HG03175 (cell line): ENCODE data around the gene GPAT2.
"Not testable (repeated sequence)": the region's sequence is repeated elsewhere in the genome, so short reads cannot be mapped to it uniquely, and the experiment has no call there.

ENCODE experiments used
- ATAC-seq: cut with Tn5 transposase; IDR thresholded peaks from one replicate; pipeline ENCODE4 v1.9.1; 2021; ENCODE audit warnings: mild to moderate bottlenecking, moderate library complexity; ENCODE audit not compliant: unreplicated experiment

Gene GPAT2, protein sequence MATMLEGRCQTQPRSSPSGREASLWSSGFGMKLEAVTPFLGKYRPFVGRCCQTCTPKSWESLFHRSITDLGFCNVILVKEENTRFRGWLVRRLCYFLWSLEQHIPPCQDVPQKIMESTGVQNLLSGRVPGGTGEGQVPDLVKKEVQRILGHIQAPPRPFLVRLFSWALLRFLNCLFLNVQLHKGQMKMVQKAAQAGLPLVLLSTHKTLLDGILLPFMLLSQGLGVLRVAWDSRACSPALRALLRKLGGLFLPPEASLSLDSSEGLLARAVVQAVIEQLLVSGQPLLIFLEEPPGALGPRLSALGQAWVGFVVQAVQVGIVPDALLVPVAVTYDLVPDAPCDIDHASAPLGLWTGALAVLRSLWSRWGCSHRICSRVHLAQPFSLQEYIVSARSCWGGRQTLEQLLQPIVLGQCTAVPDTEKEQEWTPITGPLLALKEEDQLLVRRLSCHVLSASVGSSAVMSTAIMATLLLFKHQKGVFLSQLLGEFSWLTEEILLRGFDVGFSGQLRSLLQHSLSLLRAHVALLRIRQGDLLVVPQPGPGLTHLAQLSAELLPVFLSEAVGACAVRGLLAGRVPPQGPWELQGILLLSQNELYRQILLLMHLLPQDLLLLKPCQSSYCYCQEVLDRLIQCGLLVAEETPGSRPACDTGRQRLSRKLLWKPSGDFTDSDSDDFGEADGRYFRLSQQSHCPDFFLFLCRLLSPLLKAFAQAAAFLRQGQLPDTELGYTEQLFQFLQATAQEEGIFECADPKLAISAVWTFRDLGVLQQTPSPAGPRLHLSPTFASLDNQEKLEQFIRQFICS

DNA sequence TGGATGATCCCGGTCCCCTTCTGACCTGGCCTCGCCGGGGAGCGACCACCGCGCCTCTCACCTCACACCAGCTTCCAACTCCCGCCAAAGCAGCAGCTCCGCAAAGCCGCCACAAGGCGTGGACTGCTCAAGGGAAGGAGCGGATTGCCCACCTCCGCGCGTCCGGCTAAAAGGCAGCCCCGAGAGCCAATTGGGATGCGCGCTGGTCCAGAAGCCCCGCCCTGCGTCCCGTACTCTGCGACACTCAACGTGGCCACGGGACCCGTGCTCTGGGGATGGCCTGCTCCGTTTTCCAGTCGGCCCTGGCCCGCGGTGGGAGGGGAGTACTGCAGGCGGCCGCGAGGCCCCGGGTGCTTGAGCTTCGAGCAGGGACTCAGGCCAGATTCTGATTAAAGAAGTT, at the start of gene GPAT2:
GPAT2 (minus strand) TSS at position 125 of the 400 bp plus-strand sequence. CDS start 2,557 bp downstream, outside the sequence.
- not testable (repeated sequence) for ATAC-seq

DNA sequence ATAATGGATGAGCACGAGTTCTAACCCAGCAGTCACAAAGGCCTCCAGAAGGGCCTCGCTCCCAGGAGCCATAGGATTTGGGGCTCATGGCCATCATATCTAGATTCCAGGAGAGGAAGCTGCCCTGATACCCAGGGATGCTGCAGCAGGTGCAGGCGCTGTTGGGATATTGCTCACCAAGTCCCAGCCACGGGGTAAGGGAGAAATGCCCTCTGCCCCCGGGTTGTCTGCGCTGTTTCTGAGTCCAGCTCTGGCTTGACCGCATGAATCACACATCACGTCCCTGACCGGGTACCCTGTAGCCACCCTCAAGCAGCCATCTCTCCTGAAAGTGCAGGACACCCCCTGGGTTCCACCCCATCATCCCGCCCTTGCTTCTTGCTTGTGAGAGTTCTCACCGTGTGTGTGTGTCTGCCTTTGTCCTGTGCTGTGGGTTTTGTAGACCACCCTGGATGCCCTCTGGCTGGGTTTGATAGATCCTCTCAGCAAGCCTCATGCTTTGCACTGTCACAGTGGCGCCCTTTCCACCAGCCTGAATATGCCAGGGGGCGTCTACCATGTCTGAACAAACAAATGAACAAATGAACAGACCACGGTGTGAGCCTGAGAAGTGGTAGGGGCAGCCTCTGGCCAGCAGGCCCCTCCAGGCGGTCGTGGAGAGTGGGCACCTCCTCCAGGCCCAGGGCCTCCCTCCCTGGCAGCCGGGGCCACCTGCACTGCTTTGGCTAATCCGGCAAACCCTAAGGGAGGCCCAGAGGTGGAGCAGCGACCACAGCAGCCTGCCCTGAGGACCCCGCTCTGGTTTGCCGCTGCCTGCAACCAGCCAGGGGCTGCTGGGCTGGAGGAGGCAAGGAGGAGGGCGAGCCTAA, 49.5 kb upstream of the GPAT2 start:
- no peak for ATAC-seq

DNA sequence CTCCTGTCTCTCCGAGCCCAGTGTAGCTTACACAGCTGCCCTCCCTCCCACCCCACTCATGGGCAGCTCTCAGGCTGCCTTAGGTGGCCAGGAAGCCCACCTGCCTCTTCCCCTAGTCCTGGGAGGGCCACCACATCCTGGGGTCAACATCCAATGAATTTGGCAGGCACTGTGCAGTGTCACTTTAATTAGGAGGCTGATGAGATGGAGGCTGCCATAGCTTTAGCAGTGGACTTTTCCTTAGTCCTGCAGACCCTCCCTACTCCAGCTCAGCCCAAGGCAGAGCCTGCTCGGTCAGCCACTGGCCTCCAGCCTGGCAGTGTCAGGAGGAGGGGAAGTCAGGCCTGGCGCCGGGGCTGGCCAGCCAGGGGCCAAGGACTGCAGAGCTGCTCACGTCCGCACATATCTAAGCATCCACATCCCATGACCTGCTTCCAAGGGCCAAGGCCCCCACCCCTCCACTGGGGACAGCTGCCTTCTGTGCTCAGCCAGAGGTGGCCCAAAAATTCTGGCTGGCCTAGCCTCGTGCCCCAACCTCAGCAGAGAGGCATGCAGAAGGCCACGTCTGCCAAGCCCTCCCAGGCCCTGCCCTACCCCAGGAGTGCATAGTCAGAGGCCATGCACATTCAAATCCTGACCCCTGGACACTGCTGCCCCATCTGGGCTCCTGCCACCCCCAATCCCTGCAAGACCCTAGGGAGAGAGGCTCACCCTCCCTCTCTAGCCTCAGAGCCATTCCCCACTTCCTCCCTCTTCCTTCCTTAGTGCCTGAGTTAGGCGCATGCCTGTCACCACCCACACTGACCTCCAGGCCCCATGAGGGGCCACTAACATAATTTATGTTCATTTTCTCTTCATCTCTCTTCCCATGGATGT, 48.6 kb upstream of the GPAT2 start:
- no peak for ATAC-seq

DNA sequence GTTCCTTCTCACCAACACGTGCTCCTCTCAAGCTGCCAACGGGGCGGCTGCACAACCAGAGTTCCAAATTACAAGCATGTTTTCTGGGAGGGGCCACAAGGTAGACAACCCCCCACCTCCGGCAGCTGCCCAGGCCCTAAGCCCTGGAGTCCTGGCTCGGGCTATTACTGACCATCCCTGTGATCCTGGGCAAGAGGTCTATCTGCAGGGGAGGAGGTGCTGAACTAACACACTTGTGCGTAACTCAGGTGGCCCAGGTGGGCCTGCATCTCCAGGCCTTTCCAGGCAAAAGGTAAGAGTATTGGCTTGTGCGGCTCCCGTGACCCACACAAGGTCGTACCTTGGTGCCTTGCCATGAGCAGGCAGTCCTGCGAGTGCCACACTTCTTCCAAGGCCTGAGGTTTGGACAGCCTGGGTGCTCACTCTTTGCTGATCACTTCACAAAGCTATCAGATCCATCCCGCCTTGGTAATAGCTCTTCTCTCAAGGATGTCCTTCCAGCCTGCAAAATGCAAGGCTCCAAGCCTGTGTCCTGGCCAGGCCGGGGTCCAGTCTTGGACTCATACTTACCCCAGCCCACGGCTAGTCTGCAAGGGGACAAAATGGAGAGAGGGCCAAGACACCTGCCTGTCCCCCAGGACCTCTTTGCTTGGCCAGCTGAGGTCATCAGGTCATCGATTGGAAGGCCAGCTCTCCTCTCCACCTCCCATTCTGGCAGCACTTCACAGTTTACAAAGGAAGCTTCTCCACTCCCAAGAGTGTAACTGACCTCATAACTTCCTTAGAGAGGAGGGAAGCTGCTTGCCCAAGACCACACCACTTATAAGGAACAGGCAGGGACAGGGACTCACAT, 47.7 kb upstream of the GPAT2 start:
- ATAC-seq = no peak

DNA sequence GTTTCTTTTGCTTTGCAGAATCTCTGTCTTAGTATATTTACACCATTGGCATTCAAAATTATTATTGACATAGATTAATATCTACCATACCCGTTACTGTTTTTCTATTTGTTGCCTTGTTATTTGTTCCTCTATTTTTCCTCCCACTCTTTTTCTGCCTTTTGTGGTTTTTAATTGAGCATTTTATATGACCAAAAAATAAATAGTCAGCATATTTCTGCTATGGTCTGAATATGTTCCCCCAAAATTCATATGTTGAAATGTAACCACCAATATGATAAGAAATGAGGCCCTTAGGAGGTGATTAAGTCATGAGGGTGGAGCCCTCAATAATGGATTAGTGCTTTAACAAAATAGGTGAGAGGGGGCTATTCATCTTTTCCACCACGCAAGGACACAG, 46.3 kb upstream of the GPAT2 start:
- ATAC-seq = no peak

DNA sequence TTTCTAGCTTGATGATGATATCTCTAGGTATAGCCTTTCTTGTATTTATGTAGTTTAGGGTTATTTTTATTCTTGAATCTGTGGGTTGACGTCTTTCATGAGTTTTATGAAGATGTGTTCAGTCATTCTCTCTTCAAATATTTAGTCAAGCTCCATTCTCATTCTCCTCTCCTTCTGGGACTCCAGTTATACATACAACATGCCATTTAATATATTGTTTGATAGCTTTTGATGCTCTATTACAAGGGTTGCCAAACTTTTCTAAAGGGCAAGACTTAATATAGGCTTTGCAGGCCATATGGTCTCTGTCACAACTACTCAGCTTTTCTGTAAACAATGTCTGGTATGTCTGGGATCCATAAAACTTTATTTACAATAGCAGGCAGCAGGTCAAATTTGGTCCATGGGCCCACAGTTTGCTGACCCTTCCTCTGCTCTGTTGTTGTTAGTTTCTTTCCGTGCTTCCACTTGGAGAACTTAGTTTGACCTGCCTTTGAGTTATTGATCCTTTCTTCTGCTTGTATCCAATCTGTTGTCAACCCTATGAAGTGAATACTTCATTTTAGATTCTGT, 40.6 kb upstream of the GPAT2 start:
- ATAC-seq = no peak

DNA sequence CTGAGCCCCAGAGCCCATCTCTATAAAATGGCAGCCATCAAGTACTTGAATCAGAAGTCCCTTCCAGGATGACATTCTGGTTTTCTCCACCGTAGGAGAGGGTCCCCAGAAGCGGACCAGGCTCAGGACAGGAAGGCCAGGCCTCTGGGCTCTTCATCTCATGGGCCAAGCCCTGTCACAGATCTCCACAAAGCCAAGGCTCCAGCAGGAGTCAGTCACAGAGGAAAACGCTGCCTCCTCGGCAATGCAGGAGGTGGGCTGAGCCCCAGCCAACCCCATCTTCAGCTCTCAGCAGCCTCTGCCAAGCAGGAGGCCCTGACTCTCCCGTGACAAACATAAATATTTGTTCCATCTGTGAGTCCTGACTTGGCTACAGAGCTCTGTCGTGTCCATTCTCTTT, 39.4 kb upstream of the GPAT2 start:
- no peak for ATAC-seq

DNA sequence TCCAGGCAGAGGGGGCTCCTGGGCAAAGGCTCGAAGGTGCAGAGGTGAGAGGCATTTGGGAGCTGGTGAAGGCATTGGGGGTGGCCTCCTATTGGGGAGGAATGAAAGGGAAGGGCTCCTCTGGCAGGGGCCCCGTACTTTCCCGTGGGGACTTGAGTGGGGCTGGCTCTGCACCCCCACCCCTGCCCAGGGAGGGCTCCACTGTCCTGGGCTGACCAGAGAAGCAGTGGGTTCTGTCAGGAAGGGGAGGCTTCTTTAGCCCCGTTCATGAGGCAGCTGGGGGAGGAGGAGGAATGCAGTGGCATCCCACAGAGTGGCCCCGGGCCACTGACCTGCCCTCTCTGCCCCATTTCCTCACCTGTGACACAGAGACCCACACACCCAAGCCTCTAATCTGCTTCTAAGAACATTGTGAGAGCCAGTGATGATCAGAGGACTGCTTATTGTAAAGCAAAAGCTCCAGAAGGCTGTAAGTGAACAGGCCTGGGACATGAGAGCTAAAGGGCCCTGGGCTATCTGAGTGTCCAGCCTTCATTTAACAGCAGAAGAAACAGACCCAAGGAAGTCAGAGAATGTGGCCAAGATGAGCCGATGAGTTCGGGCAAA, 38.6 kb upstream of the GPAT2 start:
- ATAC-seq = no peak

DNA sequence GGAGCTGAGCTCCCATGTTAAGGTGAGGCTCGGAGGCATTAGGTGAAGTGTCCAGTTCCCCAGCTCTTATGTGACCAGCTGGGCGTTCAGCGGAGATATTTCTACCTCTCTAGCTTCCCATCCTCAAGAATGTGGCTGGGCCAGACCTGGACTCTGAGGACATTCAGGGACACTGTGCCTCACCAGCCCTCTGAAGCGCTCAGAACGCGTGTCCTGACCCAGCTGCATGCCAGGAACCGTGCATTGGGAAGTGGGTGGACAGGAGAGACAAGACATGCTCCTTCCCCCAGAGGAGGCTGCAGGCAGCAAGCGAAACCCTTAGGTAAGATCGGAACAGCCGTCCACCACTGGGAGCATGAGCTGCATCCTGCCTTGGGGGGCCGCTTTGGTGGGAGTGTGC, 38.0 kb upstream of the GPAT2 start:
- ATAC-seq = no peak

DNA sequence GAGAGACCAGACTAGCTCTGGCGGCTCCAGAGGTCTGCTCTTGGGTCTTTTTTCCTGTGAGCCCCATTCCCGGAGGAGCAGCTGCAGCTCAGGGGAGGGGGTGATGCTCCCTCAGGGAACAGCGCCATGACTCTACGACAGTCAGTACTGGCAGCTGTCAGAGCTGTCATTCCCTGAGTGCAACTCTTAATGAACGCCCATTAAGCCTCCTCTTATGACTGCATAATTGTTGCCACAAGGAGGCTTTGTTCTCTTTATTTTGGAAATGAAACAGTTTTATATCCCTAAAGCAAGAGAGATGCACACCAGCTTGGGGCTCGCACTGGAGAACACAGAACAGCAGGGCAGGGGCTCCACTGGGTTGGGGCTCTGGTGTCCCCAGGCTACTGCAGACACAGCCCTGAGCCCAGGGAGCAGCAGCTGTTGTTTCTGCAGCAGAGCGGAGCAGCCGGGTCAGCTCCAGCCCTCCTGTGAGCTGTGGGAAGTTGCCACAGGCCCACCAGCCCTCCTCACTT, 37.3 kb upstream of the GPAT2 start:
- not testable (repeated sequence) for ATAC-seq

DNA sequence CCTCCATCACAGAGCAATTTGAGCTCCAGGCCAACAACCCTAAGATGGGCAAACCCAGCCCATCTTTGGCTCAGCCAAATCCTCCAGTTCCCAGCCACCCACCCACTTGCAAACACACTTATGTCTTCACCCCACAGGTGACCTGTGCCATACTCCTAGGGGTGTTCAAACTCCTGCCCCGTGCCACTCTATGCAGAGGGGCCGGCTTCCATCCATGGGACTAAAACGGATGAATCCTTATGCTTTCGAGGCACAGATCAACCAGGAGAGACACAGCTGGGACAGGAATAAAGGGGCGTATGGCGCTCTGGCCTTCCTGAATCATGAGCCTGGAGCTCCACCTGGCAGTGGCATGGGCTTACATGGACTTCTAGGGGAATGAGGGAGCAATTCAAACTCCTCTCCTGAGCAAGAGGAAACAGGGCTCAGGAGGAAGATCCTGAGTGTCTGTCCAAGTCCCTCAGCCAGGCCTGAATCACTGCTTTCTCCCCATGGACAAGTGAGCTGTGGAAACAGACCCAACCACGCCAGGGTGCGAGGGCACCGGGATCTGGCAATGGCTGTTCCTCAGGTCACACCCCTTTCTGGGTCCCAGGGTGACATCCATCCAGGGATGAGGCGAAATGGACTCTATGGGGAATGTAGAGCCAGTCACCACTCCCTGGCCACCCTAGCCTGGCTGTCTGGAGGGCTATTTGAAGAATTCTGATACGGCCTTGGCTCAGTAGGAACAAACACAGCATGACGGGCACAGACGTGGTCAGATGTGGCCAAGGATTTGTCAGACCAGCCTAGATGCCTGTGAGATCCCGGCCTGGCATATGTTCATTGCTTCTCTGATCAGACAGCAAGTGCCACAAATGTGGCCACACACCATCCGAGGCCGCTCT, 36.6 kb upstream of the GPAT2 start:
- not testable (repeated sequence) for ATAC-seq

DNA sequence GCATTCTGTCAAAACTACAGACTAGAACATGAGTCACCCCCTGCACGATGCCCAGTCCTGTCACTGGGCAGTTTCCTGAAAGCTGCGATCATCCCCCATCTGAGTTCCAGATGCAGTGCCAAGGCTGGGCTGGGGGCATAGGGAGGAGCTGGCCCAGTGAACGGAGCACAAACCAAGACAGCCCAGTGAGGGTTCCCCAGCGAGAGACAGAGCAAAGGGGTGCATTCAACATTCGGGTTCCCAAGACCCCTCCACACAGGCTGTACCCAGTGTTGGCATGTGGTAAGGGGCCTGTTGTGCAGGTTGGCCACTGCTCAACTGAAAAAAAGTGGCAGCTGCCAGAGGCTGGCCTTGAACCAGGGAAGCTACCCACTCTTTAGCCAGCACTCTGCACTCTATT, 35.6 kb upstream of the GPAT2 start:
- ATAC-seq = not testable (repeated sequence)

DNA sequence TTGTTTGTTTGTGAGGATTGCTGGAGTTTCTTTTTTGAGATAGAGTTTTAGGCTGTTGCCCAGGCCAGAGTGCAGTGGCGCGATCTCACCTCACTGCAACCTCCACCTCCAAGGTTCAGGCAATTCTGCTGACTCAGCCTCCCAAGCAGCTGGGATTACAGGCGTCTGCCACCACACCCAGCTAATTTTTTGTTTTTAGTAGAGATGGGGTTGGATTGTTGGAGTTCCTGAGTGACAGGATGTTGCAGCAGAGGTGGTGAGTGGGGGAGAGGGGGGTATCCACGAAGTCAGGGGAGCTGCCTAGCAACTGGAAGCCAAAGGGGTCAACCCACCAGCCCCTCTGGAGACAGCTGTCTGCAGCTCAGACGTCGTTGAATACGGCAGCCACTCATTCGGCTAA, 35.2 kb upstream of the GPAT2 start:
- ATAC-seq = not testable (repeated sequence)

DNA sequence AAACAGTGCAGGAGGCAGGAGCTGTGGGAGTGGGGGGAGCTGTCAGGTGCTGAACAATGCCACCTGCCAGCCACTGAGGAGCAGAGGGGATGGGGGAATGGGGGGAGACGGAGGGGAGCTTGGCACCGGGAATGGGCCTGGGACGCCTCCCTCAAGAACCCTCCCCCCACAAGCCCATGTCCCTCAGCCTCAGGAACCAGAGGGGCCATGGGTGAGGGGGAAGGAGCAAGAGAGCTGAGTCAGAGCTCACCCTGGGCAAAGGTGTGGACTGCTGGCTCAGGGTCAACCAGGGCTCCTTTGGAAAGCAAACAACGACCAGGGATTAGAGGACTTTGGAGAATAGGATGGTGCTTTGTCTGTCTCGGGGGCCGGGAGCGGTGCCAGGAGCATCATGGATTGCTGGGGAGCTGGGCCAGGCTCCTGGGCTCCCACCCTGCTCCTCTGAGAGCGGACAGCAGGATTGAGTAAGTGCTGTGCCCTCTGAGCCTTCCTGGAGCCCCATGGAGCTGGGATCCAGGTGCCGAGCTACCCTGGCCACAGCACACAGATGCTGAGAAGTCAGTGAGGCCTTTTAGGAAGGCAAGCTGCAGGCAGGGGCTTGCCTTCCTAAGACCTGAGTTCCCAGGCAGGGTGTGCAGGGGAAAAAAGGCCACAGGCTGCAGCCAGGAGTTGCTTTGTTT, 33.3 kb upstream of the GPAT2 start:
- ATAC-seq = not testable (repeated sequence)

DNA sequence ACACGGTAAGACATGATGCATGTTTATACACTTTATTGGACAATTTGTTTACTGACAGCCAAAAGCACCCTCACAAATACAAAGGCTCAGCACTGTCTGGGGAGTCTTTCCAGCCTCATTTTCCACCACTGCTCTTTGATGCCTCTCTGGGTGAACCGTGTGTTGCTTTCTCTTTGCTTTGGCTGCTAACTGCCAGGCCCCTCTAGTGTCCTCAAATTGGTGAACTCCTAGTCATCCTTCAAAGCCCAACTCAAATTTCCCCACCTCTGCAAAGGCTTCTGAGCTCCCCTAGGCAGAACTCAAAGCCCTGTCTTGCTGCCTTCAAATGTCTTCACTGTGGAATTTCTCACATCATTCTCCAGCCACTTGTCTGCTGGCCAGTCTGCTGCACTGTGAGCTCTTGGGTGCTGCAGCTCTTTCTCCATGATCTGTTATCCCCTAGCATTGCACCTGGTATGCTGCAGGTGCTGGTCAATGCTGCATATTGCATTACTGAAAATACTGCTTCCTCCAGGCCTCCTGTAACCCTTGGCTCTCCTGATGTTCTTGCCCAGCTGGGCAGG, 32.5 kb upstream of the GPAT2 start:
- ATAC-seq = not testable (repeated sequence)

DNA sequence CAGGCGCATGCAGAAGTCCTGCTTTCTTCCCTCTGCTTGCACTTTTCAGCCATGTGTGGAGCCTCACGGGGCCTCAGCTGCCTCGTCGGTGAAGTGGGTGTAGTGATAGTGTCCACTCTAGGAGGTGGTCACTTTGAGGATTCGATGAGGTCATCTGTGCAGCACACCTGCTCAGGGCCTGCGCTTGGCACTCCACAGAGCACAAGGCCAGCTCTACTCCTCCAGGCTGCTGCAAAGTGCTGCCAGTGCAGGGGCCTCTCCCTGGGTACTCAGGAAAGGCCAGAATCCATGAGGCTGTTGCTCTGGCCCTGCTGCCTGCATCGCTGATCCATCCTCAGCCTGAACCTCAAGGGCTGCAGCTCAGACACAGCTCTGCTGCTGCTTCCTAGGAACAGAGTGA, 31.8 kb upstream of the GPAT2 start:
- not testable (repeated sequence) for ATAC-seq
